SH-SY5Y (cell line): Measurements from ENCODE around the gene GMDS.

Source experiments
- GATA2 ChIP-seq: IDR thresholded peaks from 2 replicates; pipeline ENCODE4 v1.6.1; 2011; ENCODE audit warnings: mild to moderate bottlenecking, low read depth, low read length
- GATA3 ChIP-seq: IDR thresholded peaks from 2 replicates; pipeline ENCODE4 v1.6.1; 2011; ENCODE audit warnings: low read depth, mild to moderate bottlenecking, low read length, moderate library complexity

DNA sequence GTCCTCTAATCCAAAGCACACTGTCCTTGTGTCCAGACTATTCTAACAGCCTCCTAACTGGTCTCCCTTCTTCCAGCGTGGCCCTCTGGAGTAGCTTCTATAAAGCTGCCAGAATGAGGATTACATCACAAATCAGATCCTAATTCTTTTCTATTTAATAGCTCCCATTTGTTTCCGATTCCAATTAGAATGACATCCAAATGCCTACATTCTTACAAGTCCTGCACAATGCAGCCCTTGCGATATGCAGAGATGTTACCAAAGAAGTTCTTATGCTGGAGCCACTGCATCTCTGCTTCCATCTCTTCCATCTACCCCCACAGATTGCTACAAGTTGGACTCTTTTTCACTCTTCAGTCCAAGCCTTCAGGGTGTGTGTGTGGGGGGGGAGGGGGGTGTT lies 40.0 kb downstream of the GMDS start:
- TF ChIP-seq GATA3, result no peak
- no peak for TF ChIP-seq GATA2
